HCEC 1CT (cell line): ENCODE measurements around the gene SUFU.

Source experiments
- DNase-seq: peaks from one replicate; pipeline ENCODE4 v3.0.0-alpha.2; 2017

Gene SUFU

DNA sequence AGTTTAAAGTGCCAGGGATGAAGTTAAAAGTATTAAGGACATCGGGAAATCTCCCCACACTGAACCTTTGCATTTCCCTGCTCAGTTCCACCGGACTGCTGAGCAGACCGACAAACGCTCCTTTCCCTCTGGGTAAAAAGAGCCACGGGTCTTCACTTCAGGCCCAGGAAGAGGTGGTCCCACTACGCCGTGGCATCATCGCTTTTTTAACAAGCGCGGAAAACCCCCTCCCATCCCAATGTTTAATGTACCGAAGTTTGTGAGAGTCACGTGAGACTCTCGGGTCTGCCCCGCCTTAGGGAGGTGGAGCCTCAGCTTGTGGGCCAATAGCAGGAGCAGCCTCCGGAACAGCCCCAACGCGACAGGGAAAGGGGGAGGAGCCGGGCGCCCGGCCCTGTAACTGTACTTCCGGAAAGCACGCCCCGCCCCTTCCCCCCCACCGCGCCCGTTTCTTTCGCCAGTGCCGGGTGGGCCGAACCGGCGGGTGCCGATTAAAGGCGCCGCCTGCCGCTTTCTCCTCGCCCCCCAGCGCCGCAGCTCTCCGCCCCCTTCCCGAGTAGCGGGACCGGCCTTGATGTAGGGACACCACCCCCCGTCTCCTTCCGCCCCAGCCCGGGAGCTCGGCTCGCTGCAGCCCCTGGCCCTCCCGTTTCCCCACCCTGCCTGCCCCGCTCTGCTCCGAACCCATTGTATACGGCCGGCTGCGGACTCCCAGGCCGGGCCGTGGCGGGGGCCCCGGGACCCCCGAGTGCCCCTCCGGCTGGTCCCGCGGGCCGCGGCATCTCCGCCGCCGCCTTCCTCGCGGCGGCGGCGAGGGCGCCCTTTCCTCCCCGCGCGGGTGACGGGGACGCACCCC lies 138.3 kb downstream of the SUFU start:
- peak; percentile 98 for DNase-seq

DNA sequence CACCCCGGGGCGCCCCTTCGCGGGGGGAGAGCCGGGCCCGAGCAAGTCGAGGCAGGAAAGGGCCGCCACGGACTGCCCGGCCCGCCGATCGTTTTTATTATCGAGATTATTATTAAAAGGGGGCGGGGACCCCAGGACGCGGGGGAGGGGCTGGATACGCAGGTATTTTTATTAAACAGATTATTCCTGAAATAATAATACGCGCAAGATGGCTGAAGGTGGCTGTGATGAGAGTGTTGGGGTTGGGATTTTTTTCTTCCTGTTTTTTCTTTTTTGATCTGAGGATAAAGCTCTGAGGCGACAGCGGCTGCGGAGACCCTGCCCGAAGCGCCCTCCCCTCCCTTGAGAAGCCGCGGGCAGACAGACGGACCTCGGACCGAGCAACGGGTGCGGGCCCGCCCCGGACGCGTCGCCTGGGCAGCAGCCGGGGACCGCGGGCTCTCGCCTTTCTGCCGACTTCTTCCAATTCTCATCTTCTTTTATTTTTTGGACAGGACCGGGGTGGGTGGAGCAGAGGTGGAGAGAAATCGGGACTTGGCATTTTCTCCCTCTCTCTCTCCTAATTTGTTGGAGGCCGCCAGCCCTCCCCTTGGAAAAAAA lies 139.1 kb downstream of the SUFU start:
- peak; percentile 53 for DNase-seq

DNA sequence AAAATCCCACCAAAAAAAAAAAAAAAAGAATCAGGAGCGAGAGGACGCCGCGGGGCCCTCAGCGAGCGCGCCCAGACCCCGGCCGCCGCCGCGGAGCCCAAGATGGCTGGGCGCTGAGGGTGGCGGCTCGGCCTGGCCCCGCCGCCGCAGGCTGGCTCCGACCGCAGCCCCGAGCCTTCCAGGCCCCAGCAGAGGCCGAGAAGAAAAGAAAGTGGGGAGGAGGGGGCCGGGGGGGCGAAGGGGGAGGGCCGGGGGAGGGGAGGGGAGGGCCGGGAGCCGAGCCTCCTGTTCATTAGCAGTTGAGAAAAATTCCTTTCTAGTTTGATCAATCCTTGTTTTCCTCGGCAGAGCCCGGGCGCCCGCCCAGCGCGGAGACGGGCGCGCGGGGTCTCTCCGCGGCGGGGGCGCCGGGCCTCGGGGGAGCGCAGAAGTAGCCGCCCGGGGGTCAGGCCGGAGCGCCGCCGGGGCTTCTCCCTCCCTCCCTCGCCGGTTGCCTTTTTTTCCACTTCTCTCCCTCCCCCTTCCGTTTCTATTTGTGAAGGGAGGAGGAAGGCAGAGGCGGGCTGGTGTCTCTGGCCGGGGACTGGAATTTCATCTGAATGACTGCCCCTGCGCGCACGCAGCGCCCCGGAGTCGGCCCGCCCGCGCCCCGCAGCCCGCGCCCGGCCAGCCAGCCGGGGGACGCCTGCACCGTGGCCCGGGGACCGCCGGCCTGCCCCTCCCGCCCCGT lies 139.7 kb downstream of the SUFU start:
- peak; percentile 70 for DNase-seq

- DNase-seq = peak; percentile 58
These were observed 140.4 kb downstream of the SUFU start, which contains the start of gene TRIM8 for GRCh38 chr10:102644066-102644645. TRIM8 (plus strand) TSS chr10:102644479; CDS start chr10:102644618, 139 bp downstream.

DNA sequence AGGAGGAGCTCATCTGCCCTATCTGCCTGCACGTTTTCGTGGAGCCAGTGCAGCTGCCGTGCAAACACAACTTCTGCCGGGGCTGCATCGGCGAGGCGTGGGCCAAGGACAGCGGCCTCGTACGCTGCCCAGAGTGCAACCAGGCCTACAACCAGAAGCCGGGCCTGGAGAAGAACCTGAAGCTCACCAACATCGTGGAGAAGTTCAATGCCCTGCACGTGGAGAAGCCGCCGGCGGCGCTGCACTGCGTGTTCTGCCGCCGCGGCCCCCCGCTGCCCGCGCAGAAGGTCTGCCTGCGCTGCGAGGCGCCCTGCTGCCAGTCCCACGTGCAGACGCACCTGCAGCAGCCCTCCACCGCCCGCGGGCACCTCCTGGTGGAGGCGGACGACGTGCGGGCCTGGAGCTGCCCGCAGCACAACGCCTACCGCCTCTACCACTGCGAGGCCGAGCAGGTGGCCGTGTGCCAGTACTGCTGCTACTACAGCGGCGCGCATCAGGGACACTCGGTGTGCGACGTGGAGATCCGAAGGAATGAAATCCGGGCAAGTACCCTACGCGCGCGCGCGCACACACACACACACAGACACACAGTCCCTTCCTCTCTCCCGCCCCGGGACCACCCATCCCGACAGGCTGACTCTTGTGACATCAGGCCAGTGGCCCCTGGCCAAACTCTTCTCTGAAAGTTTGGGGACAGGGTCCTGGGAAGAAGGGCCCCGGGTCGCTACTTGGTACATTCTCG lies 141.0 kb downstream of the SUFU start:
- DNase-seq = peak; percentile 72

- peak; percentile 73 for DNase-seq
These were observed 141.6 kb downstream of the SUFU start for GRCh38 chr10:102645388-102645740.

- DNase-seq = peak; percentile 97
These were observed 142.2 kb downstream of the SUFU start for GRCh38 chr10:102645741-102646609.

- DNase-seq = no peak
These were observed 143.1 kb downstream of the SUFU start for GRCh38 chr10:102646610-102647442.

DNA sequence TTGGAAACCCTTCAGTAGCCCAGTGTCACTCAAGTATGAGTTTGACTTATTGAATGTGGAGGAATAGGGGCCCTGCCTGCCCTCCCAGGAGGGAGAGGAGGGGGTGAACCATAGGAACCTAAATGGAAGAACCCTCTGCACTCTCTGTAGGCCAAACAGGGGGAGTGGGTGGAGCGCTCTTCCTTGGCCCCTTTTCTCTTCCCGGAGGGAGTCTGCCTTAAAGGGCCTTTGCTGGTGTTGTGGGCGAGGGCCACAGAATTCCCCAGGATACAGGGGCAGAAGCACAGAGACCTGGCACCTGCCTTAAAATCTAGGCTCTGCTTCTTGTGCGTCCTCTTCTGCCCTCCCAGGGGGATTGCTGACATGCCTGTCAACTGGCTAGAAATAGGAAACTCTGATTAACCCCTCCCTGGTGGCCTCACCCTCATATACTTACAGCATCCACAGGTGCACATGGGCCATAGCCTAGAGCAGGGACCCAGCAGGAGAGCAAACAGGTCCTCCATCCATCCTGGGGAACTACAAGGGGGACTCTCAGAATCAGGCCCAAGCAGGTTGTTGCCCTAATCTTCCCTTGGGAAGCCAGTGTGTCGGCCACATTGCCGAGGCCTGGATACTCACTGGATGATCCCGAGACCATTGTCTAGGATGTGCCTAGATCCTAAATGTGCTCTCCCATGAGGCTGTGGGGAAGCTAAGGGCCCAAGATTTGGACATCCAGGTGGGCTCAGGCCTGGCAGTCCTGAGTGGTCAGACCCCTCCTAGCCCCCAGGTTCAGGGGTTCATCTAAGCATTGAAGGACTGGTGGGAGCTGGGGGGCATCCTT lies 143.9 kb downstream of the SUFU start:
- no peak for DNase-seq

DNA sequence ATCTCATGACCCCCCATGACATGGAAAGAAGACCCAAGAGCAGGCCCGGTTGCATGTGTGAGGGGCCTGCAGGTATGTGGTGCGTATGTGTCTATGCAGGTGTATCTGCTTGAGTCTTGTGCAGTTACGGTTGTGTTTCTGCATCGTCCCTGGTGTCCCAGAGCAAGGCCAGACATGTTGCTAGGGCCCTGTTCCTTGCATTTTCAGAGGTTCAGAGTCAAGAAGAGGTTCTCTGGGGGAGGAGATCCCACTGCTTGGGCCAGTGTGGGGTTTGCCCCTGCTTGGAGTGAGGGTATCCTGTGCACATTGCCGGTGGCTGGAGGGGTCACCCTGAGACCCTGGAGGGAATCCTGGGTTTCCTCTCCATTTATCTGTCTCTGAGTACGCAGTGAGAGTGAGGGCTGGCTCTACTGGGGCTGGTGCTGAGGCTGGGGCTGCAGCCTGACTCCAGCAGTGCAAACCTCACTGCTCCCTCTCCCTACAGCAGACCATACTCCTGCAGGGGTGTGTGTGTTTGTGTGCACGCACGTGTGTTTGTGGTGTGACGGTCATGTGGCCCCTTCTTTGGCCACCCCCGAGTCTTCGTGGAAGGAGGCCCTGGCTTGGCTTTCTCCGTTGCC lies 144.6 kb downstream of the SUFU start:
- no peak for DNase-seq

DNA sequence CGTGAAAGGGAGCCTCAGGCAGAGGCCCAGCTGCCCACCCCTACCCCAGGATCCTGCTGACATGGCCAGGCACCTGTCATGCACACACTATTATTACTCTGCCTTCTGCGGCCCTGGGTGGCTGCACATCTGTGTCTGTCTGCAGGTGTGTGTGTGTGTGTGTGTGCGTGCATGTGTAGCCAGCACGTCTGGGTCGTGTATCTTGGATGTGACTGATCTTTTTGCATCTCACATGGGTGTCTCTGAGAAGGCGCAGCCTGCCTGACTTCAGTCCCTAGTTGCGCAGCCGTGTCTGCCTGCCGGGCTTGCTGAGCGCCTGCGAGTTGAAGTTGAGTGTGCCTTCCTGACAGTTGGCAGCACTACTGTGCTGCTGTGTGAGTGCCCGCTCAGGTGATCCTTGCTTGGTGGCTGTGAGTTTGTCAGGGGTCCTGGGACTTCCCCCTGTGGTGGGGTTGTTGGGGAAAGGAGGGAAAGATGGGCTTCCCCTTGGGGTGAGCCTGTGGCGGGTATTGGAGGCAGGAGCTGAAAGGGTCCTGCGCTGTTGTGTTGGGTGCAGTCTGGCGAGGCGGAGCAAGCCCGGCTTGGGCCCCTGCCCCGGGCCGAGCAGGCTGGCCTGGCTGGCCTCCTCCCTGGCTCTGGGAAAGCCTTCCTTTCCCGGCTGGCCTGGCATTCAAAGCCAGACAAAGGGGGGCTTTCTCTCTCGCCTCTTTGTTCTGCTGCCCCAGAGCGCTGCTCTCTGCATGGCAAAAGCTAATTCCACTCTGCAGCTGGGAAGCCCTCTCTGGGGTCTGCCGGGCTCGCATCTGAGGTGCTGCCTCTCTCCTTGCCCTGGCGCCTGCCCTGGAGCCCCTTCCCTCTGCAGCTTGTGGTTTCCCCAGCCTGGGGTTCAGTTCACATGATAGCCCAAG lies 145.4 kb downstream of the SUFU start:
- DNase-seq = no peak

- no peak for DNase-seq
These were observed 146.3 kb downstream of the SUFU start for GRCh38 chr10:102649797-102650654.

DNA sequence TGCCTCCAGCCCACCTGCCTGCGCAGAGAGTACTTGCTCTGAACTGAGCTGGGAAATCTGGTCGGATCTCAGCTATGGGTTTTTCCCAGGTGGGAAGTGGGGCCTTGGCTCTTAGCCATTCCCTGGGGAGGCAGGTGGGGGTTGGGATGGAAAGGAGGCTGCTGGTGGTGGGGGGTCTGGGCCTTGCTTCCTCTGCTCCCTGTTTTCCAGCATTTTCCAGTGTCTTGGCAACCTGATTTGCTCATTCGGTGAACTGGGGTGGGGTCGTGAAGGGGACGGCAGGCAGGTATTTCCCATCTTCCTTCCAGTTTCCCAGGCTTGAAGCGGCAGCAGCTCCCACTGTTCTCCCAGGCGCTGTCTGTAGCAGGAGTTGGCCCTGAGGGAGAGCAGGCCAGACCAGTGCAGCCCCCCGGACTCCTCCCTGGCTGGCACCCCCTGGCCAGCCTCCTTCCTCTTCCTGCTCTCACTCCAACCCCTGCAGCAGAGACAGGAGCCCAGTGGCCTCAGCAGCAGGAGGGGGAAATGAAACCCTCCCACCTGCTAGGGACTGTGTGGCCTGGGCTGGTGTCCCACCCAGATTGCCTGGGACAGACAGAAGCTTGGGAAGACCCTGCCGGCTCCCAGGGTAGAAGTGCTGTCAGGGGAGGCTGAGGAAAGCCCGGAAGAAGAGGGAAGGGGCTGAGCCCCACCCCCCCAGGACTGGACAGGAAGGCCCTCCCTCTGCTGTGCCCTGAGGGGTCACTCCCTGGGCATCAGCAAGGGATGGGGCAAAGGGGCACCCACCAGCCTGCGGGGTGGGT lies 147.1 kb downstream of the SUFU start:
- no peak for DNase-seq

- no peak for DNase-seq
These were observed 147.8 kb downstream of the SUFU start for GRCh38 chr10:102651455-102652169.

DNA sequence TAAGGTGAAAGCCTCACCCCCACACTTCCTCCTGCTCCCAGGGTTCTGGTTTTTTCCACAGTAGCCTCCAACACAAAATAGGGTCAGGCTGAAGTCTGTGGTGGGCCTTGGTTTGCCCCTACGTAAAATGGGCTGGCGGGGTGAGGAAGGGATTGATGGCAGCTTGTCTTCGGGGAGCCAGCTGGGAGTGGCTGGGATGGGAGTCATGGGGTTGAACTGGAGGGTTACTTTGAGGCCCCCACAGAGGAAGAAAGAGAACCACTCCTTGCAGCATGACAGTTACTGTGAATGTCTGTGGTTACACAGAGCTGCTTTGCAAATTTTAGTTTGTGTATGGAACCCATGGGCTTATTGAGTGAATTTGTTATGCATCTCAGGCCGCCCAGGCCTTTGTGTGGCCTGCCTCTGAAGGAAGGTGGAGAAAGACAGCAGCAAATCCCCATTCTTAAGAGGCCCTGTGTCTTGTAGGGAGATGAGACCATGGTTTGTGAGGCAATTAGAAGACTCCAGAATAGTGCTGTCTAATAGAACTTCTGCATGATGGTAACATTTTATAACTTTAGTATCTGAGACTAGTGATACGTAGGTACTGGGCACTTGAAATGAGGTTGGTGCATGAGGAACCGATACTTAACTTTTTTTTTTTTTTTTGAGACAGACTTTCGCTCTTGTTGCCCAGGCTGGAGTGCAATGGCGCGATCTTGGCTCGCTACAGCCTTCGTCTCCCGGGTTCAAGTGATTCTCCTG lies 148.6 kb downstream of the SUFU start:
- no peak for DNase-seq
